A549 (cell line): ENCODE measurements around the gene MGAT5B. TPM values are rescaled to one million over a fixed set of nuclear protein-coding genes. Genes with fewer than 3 reads are reported as not detected.

ENCODE experiments used
- ATAC-seq, 2 experiments: fragments of 200-7000 bp in 1 of 2; fragments of >200 bp in 1 of 2; cut with Nextera tagmentation in 1 of 2; cut with Tn5 transposase in 1 of 2; 3 replicates each; pipeline versions ENCODE4 v1.8.0 to v1.9.1; 2018 to 2020; ENCODE audit warnings: mild to moderate bottlenecking in 1 of 2, moderate library complexity in 1 of 2
- CTCF ChIA-PET: fragments of 300-600 bp; sonication (Branson Sonifier 250); formaldehyde crosslinking; extraction: SDS; loops from one replicate; lab custom pipeline; 2021; ENCODE audit warnings: antibody characterized with exemption, inconsistent platforms; lab: Yijun Ruan, JAX
- POLR2A ChIA-PET: fragments of 350-600 bp; formaldehyde crosslinking; extraction: SDS; loops from one replicate; lab custom pipeline; 2021; ENCODE audit warnings: antibody characterized with exemption, inconsistent platforms; lab: Yijun Ruan, JAX
- DNase-seq, 2 experiments: peaks; one replicate each; pipeline versions ENCODE4 v3.0.0 to v3.0.0-alpha.2; 2011 to 2016; ENCODE audit warnings: low read depth in 1 of 2, low spot score in 1 of 2
- FAIRE-seq: peaks from 2 replicates; lab custom pipeline; 2011; peaks lifted over from hg19 to GRCh38; lab: Jason Lieb, UNC
- H3K27ac ChIP-seq, 2 experiments: fragments of >200 bp; sonication (Bioruptor Twin); formaldehyde crosslinking; 3 replicates each; pipeline ENCODE4 v1.5.1; 2016 to 2017
- H3K4me1 ChIP-seq: fragments of >200 bp; sonication (Bioruptor Twin); formaldehyde crosslinking; 3 replicates; pipeline ENCODE4 v1.6.1; 2016
- H3K4me2 ChIP-seq: fragments of >200 bp; sonication (Bioruptor Twin); formaldehyde crosslinking; 3 replicates; pipeline ENCODE4 v1.6.1; 2016
- H3K4me3 ChIP-seq: fragments of >200 bp; sonication (Bioruptor Twin); formaldehyde crosslinking; 3 replicates; pipeline ENCODE4 v1.5.1; 2016
- H3K9me3 ChIP-seq: fragments of >200 bp; sonication (Bioruptor Twin); formaldehyde crosslinking; 3 replicates; pipeline ENCODE4 v1.6.1; 2016
- BHLHE40 ChIP-seq: IDR thresholded peaks from 2 replicates; pipeline ENCODE4 v1.6.1; 2012; ENCODE audit warnings: low read depth, low read length, inconsistent platforms
- CBX2 ChIP-seq: fragments of 200-600 bp; sonication (generic); IDR thresholded peaks from 2 replicates; pipeline ENCODE4 v1.6.1; 2016; ENCODE audit warnings: low read depth, mild to moderate bottlenecking, borderline replicate concordance
- CBX8 ChIP-seq: fragments of 200-600 bp; sonication (generic); IDR thresholded peaks from 2 replicates; pipeline ENCODE4 v1.6.1; 2016
- CHD4 ChIP-seq: fragments of 200-600 bp; sonication (generic); IDR thresholded peaks from 2 replicates; pipeline ENCODE4 v1.6.1; 2016; ENCODE audit warnings: antibody characterized with exemption, mild to moderate bottlenecking, borderline replicate concordance
- EHF ChIP-seq: fragments of 250-450 bp; sonication (Bioruptor Pico); IDR thresholded peaks from 2 replicates; pipeline ENCODE4 v1.5.0; 2020; ENCODE audit warnings: mild to moderate bottlenecking
- FOSL2 ChIP-seq, 2 experiments: fragments of 450-650 bp in 1 of 2; fragments of >200 bp in 1 of 2; sonication (Bioruptor Twin) in 1 of 2; formaldehyde crosslinking; IDR thresholded peaks; 2 replicates each; pipeline versions ENCODE4 v1.5.0 to v1.6.1; 2016 to 2020; ENCODE audit warnings: mild to moderate bottlenecking in 1 of 2, moderate library complexity in 1 of 2
- HDAC2 ChIP-seq: fragments of 200-600 bp; sonication (generic); IDR thresholded peaks from 2 replicates; pipeline ENCODE4 v1.6.1; 2016
- HES2 ChIP-seq: fragments of >200 bp; sonication (Bioruptor Twin); formaldehyde crosslinking; IDR thresholded peaks from 2 replicates; pipeline ENCODE4 v1.6.1; 2016
- HOXA7 ChIP-seq: fragments of 250-450 bp; sonication (Bioruptor Pico); IDR thresholded peaks from 2 replicates; pipeline ENCODE4 v1.5.0; 2020; ENCODE audit warnings: mild to moderate bottlenecking, moderate library complexity
- HOXB5 ChIP-seq: fragments of 250-450 bp; sonication (Bioruptor Pico); IDR thresholded peaks from 2 replicates; pipeline ENCODE4 v1.5.0; 2020; ENCODE audit warnings: mild to moderate bottlenecking, moderate library complexity
- JUN ChIP-seq, 2 experiments: fragments of >200 bp; sonication (Bioruptor Twin); formaldehyde crosslinking; IDR thresholded peaks; 2 replicates in 1 of 2; 3 replicates in 1 of 2; pipeline ENCODE4 v1.6.1; 2016 to 2017
- KDM5A ChIP-seq: fragments of 200-600 bp; sonication (generic); IDR thresholded peaks from 2 replicates; pipeline ENCODE4 v1.6.1; 2016; ENCODE audit warnings: antibody characterized with exemption, mild to moderate bottlenecking
- MAX ChIP-seq: IDR thresholded peaks from 2 replicates; pipeline ENCODE4 v1.6.1; 2012
- MAZ ChIP-seq: fragments of 150-350 bp; IDR thresholded peaks from 2 replicates; pipeline ENCODE4 v1.6.1; 2014; ENCODE audit warnings: antibody characterized with exemption, low read depth, low read length, borderline replicate concordance
- NFE2L2 ChIP-seq: fragments of 150-350 bp; conservative IDR thresholded peaks from 2 replicates; pipeline ENCODE4 v1.6.1; 2014; ENCODE audit warnings: low read length
- NPAS2 ChIP-seq: fragments of 250-450 bp; sonication (Bioruptor Pico); IDR thresholded peaks from 2 replicates; pipeline ENCODE4 v1.8.0; 2022; ENCODE audit warnings: mild to moderate bottlenecking, moderate library complexity, borderline replicate concordance
- NR3C1 ChIP-seq: fragments of >200 bp; sonication (Bioruptor Twin); formaldehyde crosslinking; IDR thresholded peaks from 3 replicates; pipeline ENCODE4 v1.6.1; 2017
- PHF8 ChIP-seq: fragments of 200-600 bp; sonication (generic); IDR thresholded peaks from 2 replicates; pipeline ENCODE4 v1.6.1; 2016; ENCODE audit warnings: low read depth, mild to moderate bottlenecking, antibody characterized with exemption, moderate library complexity, borderline replicate concordance
- RCOR1 ChIP-seq: fragments of 150-350 bp; IDR thresholded peaks from 2 replicates; pipeline ENCODE4 v1.6.1; 2014; ENCODE audit warnings: antibody characterized with exemption, low read length, low read depth
- REST ChIP-seq: fragments of 200-600 bp; sonication (generic); IDR thresholded peaks from 2 replicates; pipeline ENCODE4 v1.6.1; 2016; ENCODE audit warnings: antibody characterized with exemption, mild to moderate bottlenecking, moderate library complexity
- RNF2 ChIP-seq: fragments of 200-600 bp; sonication (generic); IDR thresholded peaks from 2 replicates; pipeline ENCODE4 v1.6.1; 2016; ENCODE audit warnings: low read depth, mild to moderate bottlenecking, antibody characterized with exemption, moderate library complexity, borderline replicate concordance
- WGBS: methylation state at CpG from one replicate; pipeline ENCODE4 v1.1.6; 2017; ENCODE audit errors: missing lambda C conversion rate; 5-methylcytosine and 5-hydroxymethylcytosine counted together
- polyA plus RNA-seq, 4 experiments: library from polyadenylated mRNA; depleted of rRNA in 3 of 4; stranded (reverse); fragments of >200 nt; fragmentation: RNase III in 1 of 4; extraction: RNeasy Plus Mini Kit Qiagen cat#74134 plus additional on column Dnase treatment in 1 of 4; gene quantifications; 2 replicates in 3 of 4; 3 replicates in 1 of 4; pipeline ENCODE4 v1.2.3, GENCODE V29; 2011 to 2017
- TF ChIP-seq, protein P1 (sequence below): IDR thresholded peaks from 2 replicates; pipeline ENCODE4 v1.6.1; 2012
- TF ChIP-seq, protein P2 (sequence below): fragments of 450-650 bp; IDR thresholded peaks from 2 replicates; pipeline ENCODE4 v1.6.1; 2014; ENCODE audit warnings: antibody characterized with exemption

The MGAT5B gene
- polyA plus RNA-seq, 2 of the 4 experiments (the other 2 are of a cell fraction), result 7.6 to 22.8 TPM

GRCh38 chr17:76868176-76868668 is at the start of gene MGAT5B (continued):
- TF ChIP-seq PHF8 (no peak), HOXA7 (CRISPR knock-in tag) (no peak), MAX (0 out of 2 replicates have a peak, but pooled peaks have one; percentile 2), NR3C1 (no peak), REST (no peak), CHD4 (no peak), FOSL2 (IDR thresholded peaks at IDR 0.05) (no peak), FOSL2 (CRISPR knock-in tag; IDR thresholded peaks at IDR 0.05) (no peak), HOXB5 (CRISPR knock-in tag) (0 out of 2 replicates have a peak, but pooled peaks have one; percentile 37)

DNA sequence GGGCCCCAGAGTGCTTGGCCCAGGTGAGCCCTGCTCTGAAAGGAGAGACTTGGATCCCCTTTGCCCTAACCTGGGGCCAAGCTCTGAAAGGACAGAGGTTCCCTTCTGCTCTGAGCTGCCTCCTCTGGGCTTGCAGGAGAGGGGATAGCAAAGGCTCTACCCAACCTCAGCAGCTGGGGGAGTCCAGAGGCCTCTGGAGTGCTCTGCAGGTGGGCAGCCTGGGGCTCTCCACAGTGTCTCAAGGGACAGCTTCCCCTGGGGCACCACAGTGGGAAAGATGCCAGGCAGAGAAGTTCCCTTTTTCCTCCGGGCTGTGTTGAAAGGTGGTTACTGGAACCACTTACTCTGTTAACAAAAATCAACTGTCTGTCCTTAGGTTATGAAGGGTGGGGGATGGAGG is 48.2 kb upstream of the MGAT5B start:
- 30% methylated on average over 1 of the region's 1 CpG for WGBS
- TF ChIP-seq, protein P1, sequence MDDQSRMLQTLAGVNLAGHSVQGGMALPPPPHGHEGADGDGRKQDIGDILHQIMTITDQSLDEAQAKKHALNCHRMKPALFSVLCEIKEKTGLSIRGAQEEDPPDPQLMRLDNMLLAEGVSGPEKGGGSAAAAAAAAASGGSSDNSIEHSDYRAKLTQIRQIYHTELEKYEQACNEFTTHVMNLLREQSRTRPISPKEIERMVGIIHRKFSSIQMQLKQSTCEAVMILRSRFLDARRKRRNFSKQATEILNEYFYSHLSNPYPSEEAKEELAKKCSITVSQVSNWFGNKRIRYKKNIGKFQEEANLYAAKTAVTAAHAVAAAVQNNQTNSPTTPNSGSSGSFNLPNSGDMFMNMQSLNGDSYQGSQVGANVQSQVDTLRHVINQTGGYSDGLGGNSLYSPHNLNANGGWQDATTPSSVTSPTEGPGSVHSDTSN, result no peak
- TF ChIP-seq NPAS2, result no peak
- TF ChIP-seq BHLHE40, result no peak
- TF ChIP-seq KDM5A, result no peak
- TF ChIP-seq RCOR1, result no peak
- TF ChIP-seq MAZ, result no peak
- TF ChIP-seq NR3C1, result no peak
- TF ChIP-seq JUN (IDR thresholded peaks at IDR 0.05), result no peak
- no peak for TF ChIP-seq RNF2
- TF ChIP-seq CBX2, result no peak
- TF ChIP-seq, protein P2, sequence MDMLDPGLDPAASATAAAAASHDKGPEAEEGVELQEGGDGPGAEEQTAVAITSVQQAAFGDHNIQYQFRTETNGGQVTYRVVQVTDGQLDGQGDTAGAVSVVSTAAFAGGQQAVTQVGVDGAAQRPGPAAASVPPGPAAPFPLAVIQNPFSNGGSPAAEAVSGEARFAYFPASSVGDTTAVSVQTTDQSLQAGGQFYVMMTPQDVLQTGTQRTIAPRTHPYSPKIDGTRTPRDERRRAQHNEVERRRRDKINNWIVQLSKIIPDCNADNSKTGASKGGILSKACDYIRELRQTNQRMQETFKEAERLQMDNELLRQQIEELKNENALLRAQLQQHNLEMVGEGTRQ, result no peak
- TF ChIP-seq NFE2L2, result no peak
- TF ChIP-seq HES2, result no peak
- TF ChIP-seq EHF, result no peak
- no peak for TF ChIP-seq CBX8
- no peak for TF ChIP-seq HDAC2
- TF ChIP-seq, all 56 proteins: peak for 0
- Histone ChIP-seq H3K4me3 (no peak overlapping the region), H3K4me2 (no peak overlapping the region), H3K4me1 (no peaks in the 10 kb centered on the region), H3K9me3 (no peaks in the 10 kb centered on the region), H3K27ac (no peak overlapping the region)
- POLR2A ChIA-PET, result no interaction called here
- CTCF ChIA-PET, result interaction anchor here (0.8 to 7.0 kb wide), 6 partner anchors 13 to 248 kb away, joined by 3 to 98 read pairs (median 6); partner anchors contain the start of gene MGAT5B
- FAIRE-seq, result no peak
- DNase-seq, result no peak
- peak in 1 of 2 experiments; percentile 12; a peak in 1 of 6 replicates for ATAC-seq
